KOPT-K1 (cell line): Measurements from ENCODE around the gene FKBP2.
"Not testable (repeated sequence)": the region's sequence is repeated elsewhere in the genome, so short reads cannot be mapped to it uniquely, and the experiment has no call there.

Source experiments
- H3K27ac ChIP-seq: fragments of 200-600 bp; sonication (generic); 2 replicates; pipeline ENCODE4 v1.5.1; 2016; ENCODE audit warnings: antibody characterized with exemption, mild to moderate bottlenecking, low read depth, low read length; ENCODE audit not compliant: poor library complexity, severe bottlenecking
- H3K36me3 ChIP-seq: fragments of 200-600 bp; sonication (generic); 2 replicates; pipeline ENCODE4 v1.5.1; 2017; ENCODE audit warnings: antibody characterized with exemption, mild to moderate bottlenecking, low read length, moderate library complexity; ENCODE audit not compliant: insufficient read depth
- H3K9me3 ChIP-seq: fragments of 200-600 bp; sonication (generic); 2 replicates; pipeline ENCODE4 v1.5.1; 2017; ENCODE audit warnings: antibody characterized with exemption, low read length, mild to moderate bottlenecking; ENCODE audit not compliant: insufficient read depth, poor library complexity, severe bottlenecking

FKBP2 gene

DNA sequence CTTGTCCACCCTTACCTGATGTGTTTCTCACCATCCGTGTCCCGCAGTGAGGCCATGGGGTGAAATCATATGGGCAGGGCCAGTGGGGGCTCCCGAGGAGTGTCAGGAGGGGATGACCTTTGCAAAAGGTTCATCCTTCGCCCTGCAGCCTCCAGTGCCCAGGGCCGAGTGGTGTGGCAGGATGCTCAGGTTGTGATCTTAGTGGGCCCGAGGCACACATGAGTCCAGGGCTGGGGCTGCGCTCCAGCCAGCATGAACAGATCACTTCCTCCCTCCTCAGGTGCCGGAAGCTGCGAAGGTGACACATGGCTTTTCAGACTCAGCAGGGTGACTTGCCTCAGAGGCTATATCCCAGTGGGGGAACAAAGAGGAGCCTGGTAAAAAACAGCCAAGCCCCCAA lies 2.8 kb upstream of the FKBP2 start:
- Histone ChIP-seq H3K9me3 (no peaks in the 10 kb centered on the region), H3K27ac (no peak overlapping the region), H3K36me3 (peaks cover 23% of the 10 kb centered on the region)

DNA sequence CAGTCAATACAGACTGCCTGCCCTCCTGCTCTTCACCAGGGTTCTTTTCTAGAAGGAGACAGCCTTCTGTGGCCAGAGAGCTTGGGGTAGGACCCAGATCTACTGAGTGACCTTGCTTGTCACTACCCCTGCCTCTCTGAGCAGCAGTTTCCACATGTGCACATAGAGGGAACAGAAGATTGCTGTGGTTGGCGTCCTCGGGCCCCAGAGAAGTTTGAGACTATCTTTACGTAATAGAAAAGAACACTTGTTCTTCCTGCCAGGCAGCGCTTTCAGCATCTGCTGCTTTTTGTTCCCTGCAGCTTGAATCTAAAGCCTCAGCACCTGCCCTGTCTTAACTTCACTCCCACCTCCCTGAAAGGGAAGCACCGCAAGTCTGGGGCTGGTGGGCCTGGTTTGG lies 1.9 kb upstream of the FKBP2 start:
- peaks cover 32% of the 10 kb centered on the region for H3K36me3 ChIP-seq
- H3K27ac ChIP-seq: no peak overlapping the region
- no peaks in the 10 kb centered on the region for H3K9me3 ChIP-seq

DNA sequence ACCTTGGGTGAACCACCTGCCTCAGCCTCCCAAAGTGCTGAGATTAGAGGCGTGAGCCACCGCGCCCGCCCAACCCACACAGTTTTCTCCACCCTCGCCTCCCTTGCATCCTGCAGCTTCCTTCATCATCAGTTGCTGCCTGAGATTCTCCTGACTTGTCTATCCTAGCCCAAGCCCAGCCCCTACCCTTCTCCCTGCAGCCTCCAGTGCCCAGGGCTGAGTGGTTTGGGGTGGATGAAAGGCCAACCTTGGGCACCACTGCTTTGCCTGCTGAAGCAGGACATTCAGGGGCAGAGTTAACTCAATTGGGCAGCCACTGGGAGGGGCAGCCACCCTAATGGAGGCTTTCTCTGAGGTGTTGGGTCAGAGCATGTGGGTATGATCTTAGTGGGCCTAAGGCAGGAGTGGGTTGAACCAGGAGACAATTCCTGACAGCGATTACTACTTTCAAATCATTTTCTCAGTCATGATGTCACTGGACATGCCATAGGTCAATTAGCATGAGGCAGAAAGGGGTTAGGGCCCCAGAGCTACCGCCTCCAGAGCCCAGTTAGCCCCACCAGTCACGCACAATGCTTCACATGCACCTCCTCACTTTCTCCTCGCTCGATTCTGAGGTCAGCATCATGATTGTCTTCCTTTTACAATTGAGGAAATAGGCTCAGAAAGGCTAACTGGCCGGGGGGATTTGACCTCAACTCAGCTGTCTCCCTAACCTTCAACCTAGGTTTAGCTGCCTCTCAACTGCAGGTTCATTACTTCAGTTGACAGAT lies 1.0 kb upstream of the FKBP2 start:
- Histone ChIP-seq H3K36me3 (peaks cover 39% of the 10 kb centered on the region), H3K27ac (peak overlapping the region; percentile 91), H3K9me3 (no peaks in the 10 kb centered on the region)

GRCh38 chr11:64241241-64241490 lies 271 bp downstream of the FKBP2 start:
- Histone ChIP-seq H3K9me3 (no peaks in the 10 kb centered on the region), H3K27ac (peak overlapping the region; percentile 91), H3K36me3 (peaks cover 39% of the 10 kb centered on the region)

GRCh38 chr11:64241491-64242374 lies 838 bp downstream of the FKBP2 start:
- peak overlapping the region; percentile 91 for H3K27ac ChIP-seq
- H3K36me3 ChIP-seq: peaks cover 39% of the 10 kb centered on the region
- H3K9me3 ChIP-seq: no peaks in the 10 kb centered on the region

- no peak overlapping the region for H3K27ac ChIP-seq
- peaks cover 26% of the 10 kb centered on the region for H3K36me3 ChIP-seq
- H3K9me3 ChIP-seq: no peaks in the 10 kb centered on the region
Observed at GRCh38 chr11:64243236-64243854, 2.5 kb downstream of the FKBP2 start.

DNA sequence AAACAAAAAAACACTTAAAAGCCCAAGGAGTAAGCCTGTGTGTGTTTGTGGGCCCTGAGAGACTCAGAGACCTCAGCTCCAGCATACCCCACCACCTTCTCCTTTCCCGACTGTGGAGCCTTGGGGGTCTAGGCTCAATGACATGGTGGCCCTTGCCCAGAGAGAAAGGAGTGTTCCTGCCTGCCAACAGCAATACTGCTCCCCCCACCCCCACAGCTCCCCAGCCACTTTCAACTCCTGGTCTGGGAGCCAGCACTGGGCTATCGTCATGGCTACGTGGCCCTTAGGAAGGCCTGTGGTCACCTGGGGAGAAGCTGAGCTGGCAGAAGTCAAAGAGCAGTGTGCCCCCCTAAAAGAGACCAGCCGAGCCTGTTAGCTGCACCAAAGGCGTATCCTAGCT lies 3.2 kb downstream of the FKBP2 start:
- H3K36me3 ChIP-seq: peaks cover 18% of the 10 kb centered on the region
- H3K27ac ChIP-seq: peak overlapping the region; percentile 15
- H3K9me3 ChIP-seq: no peaks in the 10 kb centered on the region

DNA sequence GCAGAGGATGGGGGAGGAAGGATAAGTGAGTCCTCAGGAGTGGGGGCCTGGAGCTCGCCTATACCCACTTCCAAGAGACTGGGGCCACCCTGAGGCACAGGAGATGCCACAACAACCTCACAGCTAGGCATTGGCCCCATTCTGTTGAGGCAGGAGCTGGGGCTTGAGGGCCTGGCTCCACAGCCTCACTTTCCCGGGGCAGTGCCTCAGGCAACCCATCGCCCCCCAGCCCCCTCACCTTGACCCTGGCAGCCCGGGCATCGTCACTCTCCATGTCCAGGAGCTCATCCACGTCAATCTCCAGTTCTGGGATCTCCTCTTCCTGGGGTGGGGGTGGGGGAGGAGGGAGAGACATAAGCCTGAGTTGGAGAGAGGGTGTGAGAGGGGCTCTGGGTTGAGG lies 4.1 kb downstream of the FKBP2 start:
- Histone ChIP-seq H3K36me3 (peaks cover 18% of the 10 kb centered on the region), H3K9me3 (no peaks in the 10 kb centered on the region), H3K27ac (peak overlapping the region; percentile 87)

GRCh38 chr11:64245401-64245796 lies 4.5 kb downstream of the FKBP2 start:
- no peaks in the 10 kb centered on the region for H3K9me3 ChIP-seq
- peak overlapping the region; percentile 87 for H3K27ac ChIP-seq
- peaks cover 18% of the 10 kb centered on the region for H3K36me3 ChIP-seq

DNA sequence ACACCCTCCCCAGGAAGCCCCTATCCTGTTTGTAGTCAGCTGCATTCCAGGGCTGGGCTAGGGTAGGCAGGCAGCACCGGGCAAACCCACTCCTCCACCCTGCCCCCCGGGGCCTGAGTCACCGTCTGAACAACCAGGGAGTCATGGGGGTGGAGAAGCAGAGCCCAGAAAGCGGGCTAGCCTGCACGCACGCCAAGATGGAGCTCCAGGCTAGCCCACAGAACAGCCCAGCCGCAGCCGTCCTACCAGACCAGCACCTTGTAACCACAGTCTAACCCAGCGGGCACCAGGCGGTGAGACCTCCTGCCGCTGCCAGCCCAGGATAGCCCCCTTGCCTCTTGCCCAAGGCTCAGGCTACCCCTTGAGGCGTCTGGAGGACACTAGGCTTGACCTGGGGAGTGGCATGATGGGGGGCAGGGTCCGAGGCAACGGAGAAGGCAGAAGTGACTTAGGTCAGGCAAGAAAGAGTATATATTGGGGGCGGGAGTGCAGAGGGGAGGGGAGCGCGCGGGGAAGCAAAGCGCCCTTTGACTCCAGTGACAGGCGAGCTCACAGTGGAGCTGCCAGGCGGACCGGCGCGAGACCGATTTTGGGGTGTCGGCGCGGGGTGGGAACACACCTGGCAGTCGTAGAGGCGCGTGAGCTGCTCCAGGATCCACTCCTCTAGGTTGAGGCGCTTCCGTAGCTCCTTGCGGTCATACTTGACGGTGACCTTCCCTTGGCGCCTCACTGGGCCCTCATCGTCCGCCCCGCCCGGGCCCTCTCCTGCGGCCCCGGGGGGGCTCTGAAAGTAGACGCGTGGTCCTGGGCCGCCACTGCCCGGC lies 5.1 kb downstream of the FKBP2 start:
- H3K27ac ChIP-seq: peak overlapping the region; percentile 87

GRCh38 chr11:64246621-64246870 lies 5.7 kb downstream of the FKBP2 start:
- not testable (repeated sequence) for H3K9me3 ChIP-seq
- Histone ChIP-seq H3K36me3 (peaks cover 18% of the 10 kb centered on the region), H3K27ac (peak overlapping the region; percentile 87)

More for the DNA sequence above, 5.1 kb downstream of the FKBP2 start:
- H3K9me3 ChIP-seq: no peaks in the 10 kb centered on the region
- H3K36me3 ChIP-seq: peaks cover 18% of the 10 kb centered on the region

DNA sequence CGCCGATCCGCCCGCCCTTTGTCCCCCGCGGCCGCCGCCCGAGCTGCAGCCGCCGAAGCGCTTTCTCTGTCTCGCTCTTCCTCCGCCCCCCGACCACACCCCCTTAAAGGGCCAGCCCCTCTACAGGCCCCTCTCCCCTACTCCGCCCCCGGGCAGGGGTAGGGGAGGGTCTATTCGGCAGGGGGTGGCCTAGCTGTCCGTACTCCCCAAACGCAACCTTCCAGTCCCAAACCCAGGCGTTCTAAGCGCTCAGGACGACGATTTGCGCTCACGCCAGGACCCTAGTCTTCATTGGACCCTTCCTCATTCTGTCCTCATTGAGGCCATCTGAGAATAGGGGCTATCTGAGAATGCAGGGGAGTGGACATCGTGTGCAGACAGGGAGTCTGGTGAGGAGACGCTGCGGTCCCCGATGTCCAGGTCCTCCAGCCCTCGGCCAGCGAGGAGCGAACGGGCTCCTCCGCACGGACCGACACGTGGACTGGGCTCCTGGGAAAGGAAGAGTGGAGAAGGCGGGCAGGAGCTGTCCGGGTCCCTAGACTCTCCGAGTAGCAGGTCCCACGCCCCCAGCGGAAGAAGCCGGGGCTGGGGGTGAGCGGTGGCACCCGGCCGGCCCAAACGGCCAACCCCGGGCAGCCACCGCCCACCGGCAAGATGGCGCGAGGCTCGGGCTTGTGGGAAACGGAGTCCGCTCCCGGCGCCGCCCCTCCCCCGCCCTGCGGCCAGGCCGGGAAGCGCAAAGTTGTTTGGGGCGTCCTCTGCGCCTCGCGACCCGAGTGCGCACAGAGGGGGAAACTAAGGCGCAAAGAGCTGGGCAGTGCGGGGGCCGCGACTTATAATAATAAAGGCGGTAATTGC lies 6.2 kb downstream of the FKBP2 start, which contains the start of gene PPP1R14B:
PPP1R14B (minus strand) TSS at position 73 of the 858 bp plus-strand sequence. CDS start 270 bp downstream, outside the sequence.
- no peaks in the 10 kb centered on the region for H3K9me3 ChIP-seq
- peaks cover 18% of the 10 kb centered on the region for H3K36me3 ChIP-seq
- peak within 1 kb of the TSS; percentile 87 for H3K27ac ChIP-seq

GRCh38 chr11:64247729-64248531 lies 7.0 kb downstream of the FKBP2 start:
- peaks cover 18% of the 10 kb centered on the region for H3K36me3 ChIP-seq
- no peak overlapping the region for H3K27ac ChIP-seq
- no peaks in the 10 kb centered on the region for H3K9me3 ChIP-seq
